ENCODE data around the gene ACTG1.

The ACTG1 gene

GRCh38 chr17:81545160-81545949, 32.8 kb upstream of the ACTG1 start:
- DNase-seq (ENCODE audit: low read depth in 1 of 2, low spot score in 1 of 2) = no peak

DNA sequence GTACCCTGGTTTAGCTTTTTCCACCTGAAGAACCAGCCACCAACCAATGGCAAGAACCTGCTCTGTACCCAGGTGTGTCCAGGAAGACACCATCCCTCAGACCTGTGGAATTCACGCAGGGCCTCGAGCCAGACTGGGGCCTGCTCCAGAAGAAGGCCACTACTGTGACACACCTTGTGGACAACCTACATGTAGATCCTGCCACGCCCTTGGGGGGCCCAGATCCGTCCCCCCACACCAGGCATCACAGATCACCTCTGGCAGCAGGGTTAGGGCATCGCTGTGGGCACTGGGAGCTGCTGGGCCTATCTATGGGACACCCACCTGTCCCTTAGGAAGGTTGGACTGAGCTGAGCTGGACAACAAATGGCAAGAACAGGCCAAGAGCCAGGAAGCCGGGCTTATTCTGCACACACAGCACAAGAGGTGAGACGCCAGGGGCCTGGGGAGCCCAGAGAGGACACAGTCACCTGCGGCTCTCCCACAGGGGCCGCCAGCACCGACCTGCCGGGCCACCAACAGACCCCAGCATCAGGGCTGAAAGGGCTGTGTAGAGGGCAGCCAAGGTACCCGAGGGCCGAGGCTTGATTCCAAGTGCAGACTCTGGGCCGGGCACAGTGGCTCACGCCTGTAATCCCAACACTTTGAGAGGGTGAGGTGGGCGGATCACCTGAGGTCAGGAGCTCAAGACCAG, 31.8 kb upstream of the ACTG1 start:
- DNase-seq (ENCODE audit: low read depth in 1 of 2, low spot score in 1 of 2) = no peak

DNA sequence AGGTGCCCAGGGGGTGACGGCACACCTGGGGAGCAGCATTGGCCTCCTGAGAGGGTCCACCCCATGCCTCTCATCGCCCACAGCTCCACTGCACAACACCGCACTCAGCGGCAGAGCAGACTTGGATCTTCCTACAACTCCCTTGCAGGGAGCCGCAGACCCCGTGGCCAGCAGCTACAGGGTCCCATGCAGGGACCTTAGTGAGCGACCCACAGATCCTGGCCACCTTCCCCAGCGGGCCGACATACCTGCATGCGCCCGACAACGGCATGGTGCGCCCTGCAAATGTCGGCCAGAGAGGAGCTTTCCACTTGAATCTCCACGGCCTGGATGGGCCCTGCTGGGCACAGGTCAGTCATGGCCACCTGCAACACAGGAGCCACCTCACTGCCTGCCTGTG, 31.2 kb upstream of the ACTG1 start:
- DNase-seq (ENCODE audit: low read depth in 1 of 2, low spot score in 1 of 2) = no peak

DNA sequence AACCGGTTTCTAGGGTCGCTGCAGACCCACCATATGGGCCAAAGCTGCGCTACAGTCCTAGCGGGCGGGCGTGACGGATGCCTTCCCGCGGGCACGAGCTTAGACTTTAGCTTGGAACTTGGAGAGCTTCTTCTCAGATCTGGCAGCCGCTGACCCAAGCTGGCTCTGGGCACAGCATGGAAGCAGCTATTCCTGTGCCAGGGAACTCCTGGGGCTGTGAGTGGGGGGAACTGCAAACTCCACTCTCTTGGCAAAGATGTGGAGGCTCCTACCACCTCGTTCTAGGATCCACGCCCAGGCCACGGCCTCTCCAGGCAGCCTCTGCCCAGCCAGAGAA, 30.7 kb upstream of the ACTG1 start:
- DNase-seq (ENCODE audit: low read depth in 1 of 2, low spot score in 1 of 2) = no peak

DNA sequence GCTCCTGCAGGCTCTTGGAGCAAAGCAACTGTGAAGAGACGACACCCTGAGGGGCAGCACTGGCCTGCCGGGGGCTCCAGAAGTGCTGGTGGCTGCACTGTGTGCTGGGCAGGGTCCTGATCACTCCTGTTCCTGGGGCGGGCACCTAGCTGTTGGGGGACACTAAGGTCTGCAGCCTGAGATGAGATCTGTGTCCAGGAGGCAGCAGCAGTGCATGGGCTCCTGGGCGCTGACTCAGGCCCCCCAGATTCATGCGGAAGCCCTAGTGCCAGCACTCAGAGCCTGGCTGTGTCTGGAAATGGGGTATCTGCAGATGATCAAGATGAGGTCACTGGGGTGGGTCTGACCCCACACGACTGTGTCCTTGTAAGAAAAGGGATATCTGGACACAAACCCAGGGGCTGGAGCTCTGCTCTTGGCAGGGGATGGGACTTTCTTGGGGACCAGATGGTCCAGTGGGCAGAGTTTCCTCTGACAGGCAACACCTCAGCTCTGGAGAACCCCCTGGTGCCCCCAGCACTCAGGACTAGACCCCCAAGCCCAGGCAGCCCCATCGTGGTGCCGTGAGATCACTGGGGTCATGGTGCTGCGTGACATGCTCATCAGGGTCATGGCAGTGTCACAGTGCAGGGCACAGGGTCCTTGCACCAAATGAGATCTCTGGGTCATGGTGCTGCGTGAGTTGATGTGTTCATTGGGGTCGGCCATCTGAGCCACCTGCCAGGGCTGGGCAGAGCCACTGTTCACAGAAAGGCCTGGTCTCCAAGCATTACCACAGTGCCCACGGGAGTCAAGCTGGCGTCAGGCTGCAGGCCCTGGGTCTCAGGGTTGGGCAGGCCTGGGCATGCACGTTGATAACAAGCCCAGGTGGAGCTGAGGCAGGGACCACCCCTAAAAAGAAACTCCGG, 30.1 kb upstream of the ACTG1 start:
- DNase-seq (ENCODE audit: low read depth in 1 of 2, low spot score in 1 of 2) = no peak

- DNase-seq (ENCODE audit: low read depth in 1 of 2, low spot score in 1 of 2) = no peak
These were observed 28.5 kb upstream of the ACTG1 start for GRCh38 chr17:81541123-81541522.

- DNase-seq (ENCODE audit: low read depth in 1 of 2, low spot score in 1 of 2) = no peak
These were observed 28.1 kb upstream of the ACTG1 start for GRCh38 chr17:81540676-81541027.

GRCh38 chr17:81539961-81540675, 27.5 kb upstream of the ACTG1 start:
- DNase-seq (ENCODE audit: low read depth in 1 of 2, low spot score in 1 of 2) = no peak

DNA sequence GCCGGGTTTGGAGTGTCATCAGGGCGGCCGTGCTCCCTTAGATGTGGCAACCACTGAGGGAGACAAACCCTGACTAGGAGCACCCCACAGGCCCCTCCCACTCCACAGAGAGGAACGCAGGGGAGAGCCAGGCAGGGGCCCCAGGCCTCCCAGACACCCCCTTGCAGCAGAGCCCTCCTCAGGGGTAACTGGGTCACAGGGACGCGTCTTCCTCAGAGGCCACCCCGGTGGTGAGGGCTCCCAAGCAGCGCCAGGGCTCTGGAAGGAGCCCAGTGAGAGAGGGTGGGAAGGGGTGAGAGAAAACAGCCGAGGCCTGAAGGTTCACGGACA, 26.9 kb upstream of the ACTG1 start:
- no peak for DNase-seq (ENCODE audit: low read depth in 1 of 2, low spot score in 1 of 2)

GRCh38 chr17:81538651-81539570, 26.3 kb upstream of the ACTG1 start:
- no peak for DNase-seq (ENCODE audit: low read depth in 1 of 2, low spot score in 1 of 2)

DNA sequence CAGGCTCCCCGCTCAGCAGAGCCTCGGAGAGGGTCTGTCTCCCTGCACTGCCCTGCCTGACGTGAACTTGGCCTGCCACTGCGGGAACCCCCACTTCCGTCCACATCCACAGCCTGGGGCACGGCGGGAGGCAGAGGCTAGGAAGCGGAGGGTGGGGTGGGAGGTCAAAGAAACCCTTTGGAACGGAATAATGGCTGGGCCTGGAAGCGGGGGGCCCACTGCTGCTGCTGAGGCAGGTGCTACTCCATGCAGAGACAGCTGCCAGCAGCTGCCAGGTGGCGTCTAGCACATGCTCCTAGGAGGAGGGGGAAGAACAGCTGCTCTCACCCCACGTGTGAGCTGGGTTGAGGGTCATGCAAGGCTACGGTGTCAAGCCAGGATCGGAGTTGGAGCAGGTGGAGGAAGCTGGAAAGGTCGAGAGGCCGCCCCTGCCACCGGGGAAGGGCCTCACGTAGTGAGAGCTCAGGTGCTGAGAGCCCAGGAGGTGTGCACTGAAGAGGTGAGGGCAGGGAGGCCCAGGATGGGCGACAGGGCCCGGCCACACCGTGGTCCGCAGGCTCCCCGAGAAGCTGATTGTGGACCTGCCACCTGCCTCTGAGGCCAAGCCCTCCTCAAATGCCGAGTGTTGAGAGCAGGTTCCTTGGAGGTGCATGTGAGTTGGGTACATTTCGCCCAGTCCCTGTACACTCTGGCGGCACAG, 25.4 kb upstream of the ACTG1 start:
- no peak for DNase-seq (ENCODE audit: low read depth in 1 of 2, low spot score in 1 of 2)

DNA sequence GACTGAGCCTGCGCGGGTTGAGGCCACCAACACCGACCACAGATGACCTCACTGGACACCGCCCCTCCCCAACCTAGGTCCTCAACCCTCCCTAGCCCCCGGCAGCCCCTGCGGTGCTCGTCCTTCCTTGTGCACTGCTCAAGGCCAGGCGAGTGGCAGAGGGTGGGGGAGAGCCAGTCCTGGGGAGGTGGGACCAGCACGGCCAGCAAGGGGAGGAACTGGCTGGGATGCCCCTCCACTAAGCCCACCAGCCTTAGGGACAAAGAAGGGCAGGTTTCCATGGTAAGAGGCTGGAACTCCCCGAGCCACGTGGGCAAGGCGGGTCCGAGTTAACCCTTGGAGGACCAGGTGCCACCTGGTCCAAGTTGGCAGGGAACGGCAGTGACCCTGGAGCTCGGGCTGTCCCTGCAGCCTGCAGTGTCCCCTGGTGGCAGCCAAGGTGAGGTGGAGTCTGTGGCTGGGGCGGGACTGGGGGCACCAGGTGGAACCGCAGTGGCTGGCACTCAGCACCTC, 24.8 kb upstream of the ACTG1 start:
- DNase-seq (ENCODE audit: low read depth in 1 of 2, low spot score in 1 of 2) = no peak

- no peak for DNase-seq (ENCODE audit: low read depth in 1 of 2, low spot score in 1 of 2)
These were observed 24.0 kb upstream of the ACTG1 start for GRCh38 chr17:81536299-81537290.

- no peak for DNase-seq (ENCODE audit: low read depth in 1 of 2, low spot score in 1 of 2)
These were observed 23.1 kb upstream of the ACTG1 start for GRCh38 chr17:81535480-81536298.

DNA sequence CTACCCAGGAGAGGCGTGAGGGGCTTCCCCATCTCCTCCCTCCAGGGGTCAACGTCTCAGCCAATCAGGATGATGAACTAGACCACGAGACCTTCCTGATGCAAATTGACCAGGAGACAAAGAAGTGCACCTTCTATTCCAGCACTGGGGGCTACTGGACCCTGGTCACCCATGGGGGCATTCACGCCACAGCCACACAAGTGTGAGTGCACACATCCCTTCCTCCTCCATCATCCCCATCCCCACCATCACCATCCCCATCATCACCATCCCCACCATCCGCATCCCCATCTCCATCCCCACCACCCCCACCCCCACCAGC, 22.4 kb upstream of the ACTG1 start:
- no peak for DNase-seq (ENCODE audit: low read depth in 1 of 2, low spot score in 1 of 2)

DNA sequence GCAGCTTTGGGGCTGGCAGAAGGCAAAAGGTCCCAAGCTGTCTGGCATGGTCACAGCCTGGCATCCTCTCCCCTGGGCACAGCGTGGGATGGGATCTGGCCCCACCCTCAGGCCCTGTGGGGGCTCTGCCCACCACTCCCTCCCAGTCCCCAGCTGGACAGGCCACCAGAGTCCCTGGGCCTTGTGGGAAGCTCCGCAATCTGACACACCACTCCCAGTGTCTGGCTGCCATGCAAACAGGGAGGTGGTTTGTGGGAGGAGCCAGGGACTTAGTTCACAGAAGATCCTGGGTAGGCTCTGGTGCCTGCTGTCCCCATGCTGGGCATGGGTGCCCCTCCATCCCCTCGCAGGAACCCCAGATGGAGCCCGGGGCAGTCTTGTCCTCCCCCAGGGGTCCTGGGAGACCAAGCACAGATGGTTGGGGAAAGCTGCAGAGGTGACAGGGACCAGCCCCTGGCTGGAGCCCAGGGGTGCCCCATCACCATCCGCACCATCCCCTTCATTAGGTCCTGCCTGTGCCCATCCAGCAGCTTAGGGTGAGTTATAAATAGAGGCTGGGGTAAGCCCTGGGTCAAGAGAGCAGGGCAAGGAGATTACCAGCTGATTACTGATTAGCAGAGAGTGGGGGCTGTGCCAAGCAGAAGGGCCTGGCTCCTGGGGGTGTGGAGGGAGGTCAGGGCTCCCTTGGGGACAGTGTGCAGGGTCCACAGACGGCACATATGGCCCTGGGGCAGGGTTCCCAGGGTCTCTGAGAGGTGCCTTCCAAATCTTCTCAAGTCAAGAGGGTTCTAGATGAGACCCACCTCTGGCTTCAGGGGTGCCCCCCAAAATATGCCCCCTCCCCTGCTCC, 21.8 kb upstream of the ACTG1 start:
- no peak for DNase-seq (ENCODE audit: low read depth in 1 of 2, low spot score in 1 of 2)
